HEK293 (cell line): Measurements from ENCODE around the gene BTF3.

Experiments used
- CTCF ChIA-PET: fragments of 350-600 bp; formaldehyde crosslinking; extraction: SDS; loops from one replicate; lab custom pipeline; 2021; ENCODE audit warnings: antibody characterized with exemption; lab: Yijun Ruan, JAX
- POLR2A ChIA-PET: fragments of 300-600 bp; formaldehyde crosslinking; extraction: SDS; loops from one replicate; lab custom pipeline; 2020; ENCODE audit warnings: antibody characterized with exemption, inconsistent platforms; lab: Yijun Ruan, JAX
- H3K27ac ChIP-seq: fragments of 200-500 bp; sonication (Bioruptor generic); 2 replicates; pipeline ENCODE4 v1.5.1; 2014; ENCODE audit warnings: low read depth, low read length, control low read depth, inconsistent platforms; ENCODE audit errors: extremely low read depth
- H3K36me3 ChIP-seq, 2 experiments: fragments of 200-500 bp in 1 of 2; sonication (Bioruptor generic) in 1 of 2; 1 replicate in 1 of 2; 2 replicates in 1 of 2; pipeline ENCODE4 v1.5.1; 2014 to 2017; ENCODE audit warnings: inconsistent platforms in 2 of 2, low read length in 2 of 2; ENCODE audit not compliant: control insufficient read depth in 2 of 2, insufficient read depth in 1 of 2
- H3K4me1 ChIP-seq: fragments of 200-500 bp; sonication (Bioruptor generic); 2 replicates; pipeline ENCODE4 v1.5.1; 2014; ENCODE audit warnings: mild to moderate bottlenecking, low read length, inconsistent platforms; ENCODE audit not compliant: control insufficient read depth, insufficient read depth
- H3K4me3 ChIP-seq: 2 replicates; pipeline ENCODE4 v1.5.1; 2011; ENCODE audit warnings: low read depth, mild to moderate bottlenecking, control low read depth, low read length, moderate library complexity
- H3K9me3 ChIP-seq: fragments of 200-500 bp; sonication (Bioruptor generic); 2 replicates; pipeline ENCODE4 v1.5.1; 2014; ENCODE audit warnings: low read depth, low read length, inconsistent platforms; ENCODE audit not compliant: control insufficient read depth, insufficient read depth
- FEZF1 ChIP-seq: fragments of 450-650 bp; formaldehyde crosslinking; IDR thresholded peaks from 2 replicates; pipeline ENCODE4 v1.5.1; 2016; ENCODE audit warnings: missing biosample characterization, missing genetic modification characterization
- HOXA7 ChIP-seq: sonication (generic); formaldehyde crosslinking; IDR thresholded peaks from 2 replicates; pipeline ENCODE4 v1.8.1; 2022; ENCODE audit warnings: missing genetic modification reagents, borderline replicate concordance
- INSM2 ChIP-seq: fragments of 450-650 bp; formaldehyde crosslinking; IDR thresholded peaks from 2 replicates; pipeline ENCODE4 v1.5.1; 2016; ENCODE audit warnings: missing biosample characterization, missing genetic modification characterization
- PRDM1 ChIP-seq: fragments of 450-650 bp; formaldehyde crosslinking; IDR thresholded peaks from 2 replicates; pipeline ENCODE4; 2016; ENCODE audit warnings: missing biosample characterization, missing genetic modification characterization
- SCRT2 ChIP-seq: fragments of 450-650 bp; formaldehyde crosslinking; IDR thresholded peaks from 2 replicates; pipeline ENCODE4 v1.5.1; 2016; ENCODE audit warnings: missing biosample characterization, missing genetic modification characterization
- ZBTB10 ChIP-seq: fragments of 450-650 bp; formaldehyde crosslinking; IDR thresholded peaks from 2 replicates; pipeline ENCODE4 v1.5.1; 2016; ENCODE audit warnings: missing biosample characterization, missing genetic modification characterization
- ZNF132 ChIP-seq: fragments of 450-650 bp; formaldehyde crosslinking; IDR thresholded peaks from 2 replicates; pipeline ENCODE4 v1.5.1; 2017; ENCODE audit warnings: missing biosample characterization, missing genetic modification characterization, borderline replicate concordance
- ZNF184 ChIP-seq: fragments of 450-650 bp; IDR thresholded peaks from 2 replicates; pipeline ENCODE4 v1.5.1; 2018; ENCODE audit warnings: missing biosample characterization, mild to moderate bottlenecking, missing genetic modification characterization
- ZNF654 ChIP-seq: fragments of 450-650 bp; formaldehyde crosslinking; IDR thresholded peaks from 2 replicates; pipeline ENCODE4 v1.5.1; 2016; ENCODE audit warnings: low read depth, missing biosample characterization, missing genetic modification characterization
- ZNF701 ChIP-seq: fragments of 450-650 bp; formaldehyde crosslinking; IDR thresholded peaks from 2 replicates; pipeline ENCODE4 v1.5.1; 2016; ENCODE audit warnings: missing biosample characterization, missing genetic modification characterization
- ZNF791 ChIP-seq: fragments of 450-650 bp; formaldehyde crosslinking; IDR thresholded peaks from 2 replicates; pipeline ENCODE4 v1.5.1; 2016; ENCODE audit warnings: missing biosample characterization, missing genetic modification characterization
- TF ChIP-seq, protein P1 (sequence below): fragments of 450-650 bp; formaldehyde crosslinking; IDR thresholded peaks from 2 replicates; pipeline ENCODE4 v1.5.1; 2016; ENCODE audit warnings: missing biosample characterization, missing genetic modification characterization
- TF ChIP-seq, protein P2 (sequence below): fragments of 450-650 bp; formaldehyde crosslinking; IDR thresholded peaks from 2 replicates; pipeline ENCODE4 v1.5.1; 2016; ENCODE audit warnings: missing biosample characterization, missing genetic modification characterization
- TF ChIP-seq, protein P3 (sequence below): fragments of 450-650 bp; formaldehyde crosslinking; IDR thresholded peaks from 2 replicates; pipeline ENCODE4 v1.5.1; 2017; ENCODE audit warnings: missing biosample characterization, missing genetic modification characterization

Gene BTF3

GRCh38 chr5:73490088-73490487 is 8.2 kb upstream of the BTF3 start:
- CTCF ChIA-PET: no interaction called here

GRCh38 chr5:73491155-73491554 is 7.1 kb upstream of the BTF3 start:
- H3K27ac ChIP-seq: no peak overlapping the region
- ChIA-PET POLR2A (no interaction called here), CTCF (interaction anchor here (0.6 to 1.2 kb wide), 3 partner anchors 35 to 422 kb away, joined by 3 read pairs; no protein-coding TSS in a partner anchor)
- H3K4me1 ChIP-seq: no peaks in the 10 kb centered on the region
- TF ChIP-seq, protein P1, sequence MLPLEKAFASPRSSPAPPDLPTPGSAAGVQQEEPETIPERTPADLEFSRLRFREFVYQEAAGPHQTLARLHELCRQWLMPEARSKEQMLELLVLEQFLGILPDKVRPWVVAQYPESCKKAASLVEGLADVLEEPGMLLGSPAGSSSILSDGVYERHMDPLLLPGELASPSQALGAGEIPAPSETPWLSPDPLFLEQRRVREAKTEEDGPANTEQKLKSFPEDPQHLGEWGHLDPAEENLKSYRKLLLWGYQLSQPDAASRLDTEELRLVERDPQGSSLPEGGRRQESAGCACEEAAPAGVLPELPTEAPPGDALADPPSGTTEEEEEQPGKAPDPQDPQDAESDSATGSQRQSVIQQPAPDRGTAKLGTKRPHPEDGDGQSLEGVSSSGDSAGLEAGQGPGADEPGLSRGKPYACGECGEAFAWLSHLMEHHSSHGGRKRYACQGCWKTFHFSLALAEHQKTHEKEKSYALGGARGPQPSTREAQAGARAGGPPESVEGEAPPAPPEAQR (tag by site-specific recombination): no peak
- TF ChIP-seq ZNF654 (no peak), HOXA7 (CRISPR knock-in tag) (no peak), ZNF701 (tag by site-specific recombination) (no peak), ZBTB10 (no peak), PRDM1 (tag by site-specific recombination) (no peak), ZNF184 (tag by site-specific recombination) (no peak), SCRT2 (tag by site-specific recombination) (no peak)
- TF ChIP-seq, protein P2, sequence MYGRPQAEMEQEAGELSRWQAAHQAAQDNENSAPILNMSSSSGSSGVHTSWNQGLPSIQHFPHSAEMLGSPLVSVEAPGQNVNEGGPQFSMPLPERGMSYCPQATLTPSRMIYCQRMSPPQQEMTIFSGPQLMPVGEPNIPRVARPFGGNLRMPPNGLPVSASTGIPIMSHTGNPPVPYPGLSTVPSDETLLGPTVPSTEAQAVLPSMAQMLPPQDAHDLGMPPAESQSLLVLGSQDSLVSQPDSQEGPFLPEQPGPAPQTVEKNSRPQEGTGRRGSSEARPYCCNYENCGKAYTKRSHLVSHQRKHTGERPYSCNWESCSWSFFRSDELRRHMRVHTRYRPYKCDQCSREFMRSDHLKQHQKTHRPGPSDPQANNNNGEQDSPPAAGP (tag by site-specific recombination): no peak
- no peaks in the 10 kb centered on the region for H3K9me3 ChIP-seq
- no peaks in the 10 kb centered on the region for H3K36me3 ChIP-seq
- no peak overlapping the region for H3K4me3 ChIP-seq

More at GRCh38 chr5:73490088-73490487, 8.2 kb upstream of the BTF3 start:
- Histone ChIP-seq H3K27ac (no peak overlapping the region), H3K36me3 (no peaks in the 10 kb centered on the region), H3K9me3 (no peaks in the 10 kb centered on the region), H3K4me1 (no peaks in the 10 kb centered on the region), H3K4me3 (no peak overlapping the region)
- TF ChIP-seq, protein P3, sequence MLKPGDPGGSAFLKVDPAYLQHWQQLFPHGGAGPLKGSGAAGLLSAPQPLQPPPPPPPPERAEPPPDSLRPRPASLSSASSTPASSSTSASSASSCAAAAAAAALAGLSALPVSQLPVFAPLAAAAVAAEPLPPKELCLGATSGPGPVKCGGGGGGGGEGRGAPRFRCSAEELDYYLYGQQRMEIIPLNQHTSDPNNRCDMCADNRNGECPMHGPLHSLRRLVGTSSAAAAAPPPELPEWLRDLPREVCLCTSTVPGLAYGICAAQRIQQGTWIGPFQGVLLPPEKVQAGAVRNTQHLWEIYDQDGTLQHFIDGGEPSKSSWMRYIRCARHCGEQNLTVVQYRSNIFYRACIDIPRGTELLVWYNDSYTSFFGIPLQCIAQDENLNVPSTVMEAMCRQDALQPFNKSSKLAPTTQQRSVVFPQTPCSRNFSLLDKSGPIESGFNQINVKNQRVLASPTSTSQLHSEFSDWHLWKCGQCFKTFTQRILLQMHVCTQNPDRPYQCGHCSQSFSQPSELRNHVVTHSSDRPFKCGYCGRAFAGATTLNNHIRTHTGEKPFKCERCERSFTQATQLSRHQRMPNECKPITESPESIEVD (tag by site-specific recombination): peak; percentile 56; the same call in 1 of the 2 replicates
- TF ChIP-seq FEZF1 (tag by site-specific recombination): peak; percentile 29; the same call in 1 of the 2 replicates
- TF ChIP-seq INSM2 (tag by site-specific recombination): no peak
- TF ChIP-seq ZNF791 (tag by site-specific recombination): no peak
- TF ChIP-seq ZNF132: no peak
- POLR2A ChIA-PET: no interaction called here
